Body of pancreas (tissue), 4 donors: Measurements from ENCODE around the gene ITGA1.

Experiments
- CTCF ChIP-seq, 7 experiments: fragments of 450-650 bp in 4 of 7; fragments of 200-600 bp in 3 of 7; sonication (generic) in 3 of 7; IDR thresholded peaks; one replicate each; pipeline ENCODE4 v1.5.1; 2016 to 2019; ENCODE audit warnings: antibody characterized with exemption in 7 of 7
- POLR2A ChIP-seq, 3 donors: fragments of 450-650 bp; IDR thresholded peaks; one replicate each; pipeline ENCODE4 v1.6.1; 2016; ENCODE audit warnings: antibody characterized with exemption in 3 of 3, mild to moderate bottlenecking in 2 of 3

- TF ChIP-seq CTCF (IDR thresholded peaks at IDR 0.05) (no peak), POLR2A (IDR thresholded peaks at IDR 0.05) (no peak)
Measured at GRCh38 chr5:52805615-52806014, 17.9 kb downstream of the ITGA1 start.
